Nasal cavity respiratory epithelium epithelial cell of viscerocranial mucosa (primary cell): ENCODE measurements around the gene SYCN. TPM values are rescaled to one million over a fixed set of nuclear protein-coding genes. Genes with fewer than 3 reads are reported as not detected.

Experiments used
- total RNA-seq: library from RNA; depleted of rRNA; stranded (reverse); fragments of >200 nt; gene quantifications from 2 replicates; pipeline ENCODE4 v1.2.3, GENCODE V29; 2014

Gene SYCN, protein sequence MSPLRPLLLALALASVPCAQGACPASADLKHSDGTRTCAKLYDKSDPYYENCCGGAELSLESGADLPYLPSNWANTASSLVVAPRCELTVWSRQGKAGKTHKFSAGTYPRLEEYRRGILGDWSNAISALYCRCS
- total RNA-seq, result not detected in 2 replicates

DNA sequence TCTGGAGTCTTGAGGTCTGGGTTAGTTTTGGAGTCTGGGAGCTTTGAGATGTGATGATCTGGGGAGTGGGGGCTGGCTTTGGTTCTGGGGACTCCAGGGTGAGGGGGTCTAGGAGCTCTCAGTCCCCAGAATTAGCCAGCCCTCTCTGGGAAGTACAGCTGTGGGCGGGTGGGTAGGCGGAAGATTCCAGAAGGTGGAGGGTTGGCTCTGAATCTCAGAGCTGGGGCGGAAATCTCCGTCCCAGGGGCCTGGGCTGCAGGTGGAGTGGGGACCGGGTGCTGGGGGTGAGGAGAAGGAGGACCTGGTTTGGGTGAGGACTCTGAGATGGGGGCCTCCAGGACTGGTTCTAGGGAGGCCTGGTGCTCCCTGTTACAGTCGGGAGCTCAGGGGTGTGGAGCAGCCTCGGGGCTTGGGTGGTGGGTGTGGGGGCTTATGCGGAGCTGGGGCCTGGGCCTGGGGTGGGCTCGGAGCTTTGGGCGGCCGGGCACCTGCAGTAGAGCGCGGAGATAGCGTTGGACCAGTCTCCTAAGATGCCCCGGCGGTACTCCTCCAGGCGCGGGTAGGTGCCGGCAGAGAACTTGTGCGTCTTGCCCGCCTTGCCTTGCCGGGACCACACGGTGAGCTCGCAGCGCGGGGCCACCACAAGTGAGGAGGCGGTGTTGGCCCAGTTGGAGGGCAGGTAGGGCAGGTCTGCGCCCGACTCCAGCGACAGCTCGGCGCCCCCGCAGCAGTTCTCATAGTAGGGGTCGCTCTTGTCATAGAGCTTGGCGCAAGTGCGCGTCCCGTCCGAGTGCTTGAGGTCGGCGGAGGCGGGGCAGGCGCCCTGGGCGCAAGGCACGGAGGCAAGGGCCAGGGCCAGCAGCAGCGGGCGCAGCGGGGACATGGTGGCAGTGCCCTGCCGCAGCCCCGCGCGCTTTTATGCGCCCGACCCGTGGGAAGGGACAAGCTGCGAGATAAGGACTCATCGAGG, at the start of gene SYCN:
TSS of gene SYCN (minus strand) at position 892 of the 970 bp plus-strand sequence. CDS start at position 883, 9 bp downstream.

DNA sequence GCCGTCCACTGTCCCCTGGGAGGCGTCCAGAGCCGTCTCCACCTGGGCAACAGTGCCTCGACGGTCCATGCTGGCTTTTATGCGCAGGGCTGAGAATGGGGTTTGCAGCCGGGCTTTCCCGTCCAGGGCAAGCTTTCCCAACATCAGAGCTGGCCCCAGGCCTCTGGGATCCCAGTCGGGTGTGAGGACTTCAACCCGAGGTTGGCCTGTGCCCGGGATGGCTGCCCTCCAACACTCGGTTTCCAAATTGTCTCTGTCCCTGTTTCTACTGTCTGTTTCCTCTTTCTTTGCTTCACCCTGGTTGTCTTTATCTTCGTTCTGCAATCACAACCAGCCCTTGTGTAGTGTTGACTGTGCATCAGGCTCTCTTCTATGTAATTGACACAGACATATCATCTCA, 44.7 kb upstream of the SYCN start, which contains the start of gene IFNL4:
TSS of gene IFNL4 (minus strand) at position 51 of the 400 bp plus-strand sequence.

DNA sequence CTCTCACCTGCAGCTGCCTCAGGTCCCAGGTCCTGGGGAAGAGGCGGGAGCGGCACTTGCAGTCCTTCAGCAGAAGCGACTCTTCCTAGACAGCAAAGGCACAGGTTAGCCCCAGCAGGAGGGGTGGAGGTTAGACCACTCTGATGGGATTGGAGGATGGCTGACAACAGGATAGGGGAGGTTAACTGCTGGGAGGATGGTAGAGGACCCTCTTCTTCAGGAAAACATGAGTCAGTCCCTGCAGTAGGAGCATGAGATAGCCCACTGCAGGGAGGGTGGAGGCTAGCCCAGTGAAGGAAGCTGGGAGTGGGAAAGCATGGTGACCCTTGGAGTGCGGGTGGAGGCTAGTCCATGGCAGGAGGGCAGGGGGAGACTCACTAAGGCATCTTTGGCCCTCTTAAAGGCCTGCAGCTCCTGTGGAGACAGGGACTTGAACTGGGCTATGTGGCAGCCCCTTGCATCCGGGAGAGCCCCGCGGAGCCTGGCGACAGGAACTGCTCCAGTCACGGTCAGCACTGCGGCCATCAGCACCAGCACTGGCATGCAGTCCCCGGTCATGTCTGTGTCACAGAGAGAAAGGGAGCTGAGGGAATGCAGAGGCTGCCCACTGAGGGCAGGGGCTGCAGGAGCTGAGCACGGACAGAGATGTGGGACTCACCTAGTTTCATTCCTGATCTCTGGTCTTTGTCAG, 40.5 kb upstream of the SYCN start, which contains the start of gene IFNL3:
TSS of gene IFNL3 (minus strand) at position 597 of the 691 bp plus-strand sequence. CDS start at position 558, 39 bp downstream.

DNA sequence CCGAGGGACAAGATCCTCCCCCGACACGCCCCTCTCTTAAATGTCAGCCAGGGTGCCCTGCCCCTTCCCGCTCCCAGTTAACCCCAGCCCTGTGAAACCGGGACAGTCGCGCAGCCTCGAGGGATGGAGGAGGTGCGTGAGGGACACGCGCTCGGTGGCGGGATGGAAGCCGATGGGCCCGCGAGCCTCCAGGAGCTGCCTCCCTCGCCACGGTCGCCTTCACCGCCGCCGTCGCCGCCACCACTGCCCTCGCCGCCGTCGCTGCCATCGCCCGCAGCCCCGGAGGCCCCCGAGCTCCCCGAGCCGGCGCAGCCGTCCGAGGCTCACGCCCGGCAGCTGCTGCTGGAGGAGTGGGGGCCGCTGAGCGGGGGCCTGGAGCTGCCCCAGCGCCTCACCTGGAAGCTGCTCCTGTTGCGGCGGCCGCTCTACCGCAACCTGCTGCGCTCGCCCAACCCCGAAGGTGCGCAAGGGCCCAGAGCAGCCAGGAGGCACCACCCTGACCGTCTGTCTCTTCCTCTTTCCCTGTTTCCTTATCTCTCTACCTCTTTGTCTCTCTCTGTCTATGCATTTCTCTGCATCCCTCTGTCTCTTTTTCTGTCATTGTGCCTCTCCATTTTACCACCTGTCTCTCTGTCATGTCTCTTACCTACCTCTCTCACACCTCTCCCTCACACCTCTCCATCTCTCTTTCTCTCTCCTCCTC, 7.1 kb downstream of the SYCN start, which contains the start of gene NCCRP1:
TSS of gene NCCRP1 (plus strand) at position 105 of the 703 bp plus-strand sequence. CDS start at position 124, 19 bp downstream.

Other genes starting within 250 kb of the SYCN start
- 12.3 and 16.2 TPM in 2 replicates for gene FBXO17, start 228.5 kb downstream of the SYCN start, total RNA-seq
- gene FBXO27, start 171.7 kb downstream of the SYCN start, total RNA-seq, result 4.6 and 7.2 TPM in 2 replicates
- 1.1 and 2.1 TPM in 2 replicates for gene ACP7, start 119.9 kb downstream of the SYCN start, total RNA-seq
- gene PAK4, start 78.5 kb downstream of the SYCN start, total RNA-seq, result 4.1 and 17.2 TPM in 2 replicates
- gene NCCRP1, start 7.3 kb downstream of the SYCN start, total RNA-seq, result 8.9 and 9.3 TPM in 2 replicates
- not detected in 2 replicates for gene IFNL3, start 40.7 kb upstream of the SYCN start, total RNA-seq
- not detected in 2 replicates for gene IFNL4, start 44.6 kb upstream of the SYCN start, total RNA-seq
- gene IFNL2, start 64.1 kb upstream of the SYCN start, total RNA-seq, result not detected in 2 replicates
- gene IFNL1, start 92.1 kb upstream of the SYCN start, total RNA-seq, result not detected in 2 replicates
- gene LRFN1, start 116.6 kb upstream of the SYCN start, total RNA-seq, result under 0.01 and 0.28 TPM in 2 replicates
- gene GMFG, start 131.8 kb upstream of the SYCN start, total RNA-seq, result not detected in 2 replicates
- 27.7 and 86.7 TPM in 2 replicates for gene SAMD4B, start 138.2 kb upstream of the SYCN start, total RNA-seq
- 36.4 and 40.0 TPM in 2 replicates for gene PAF1, start 186.8 kb upstream of the SYCN start, total RNA-seq
- gene MED29, start 187.1 kb upstream of the SYCN start, total RNA-seq, result 13.7 TPM in 2 replicates
- gene ZFP36, start 202.6 kb upstream of the SYCN start, total RNA-seq, result 6.5 and 14.8 TPM in 2 replicates
- gene PLEKHG2, start 208.4 kb upstream of the SYCN start, total RNA-seq, result 4.8 and 20.1 TPM in 2 replicates
- gene RPS16, start 231.7 kb upstream of the SYCN start, total RNA-seq, result 143 and 397 TPM in 2 replicates
- 39.0 and 69.6 TPM in 2 replicates for gene SUPT5H, start 241.3 kb upstream of the SYCN start, total RNA-seq